A549 (cell line): ENCODE results near the gene HLA-C. TPM values are rescaled to one million over a fixed set of nuclear protein-coding genes. Genes with fewer than 3 reads are reported as not detected.

ENCODE experiments used
- ATAC-seq, 2 experiments: fragments of 200-7000 bp in 1 of 2; fragments of >200 bp in 1 of 2; cut with Nextera tagmentation in 1 of 2; cut with Tn5 transposase in 1 of 2; 3 replicates each; pipeline versions ENCODE4 v1.8.0 to v1.9.1; 2018 to 2020; ENCODE audit warnings: mild to moderate bottlenecking in 1 of 2, moderate library complexity in 1 of 2
- CTCF ChIA-PET: fragments of 300-600 bp; sonication (Branson Sonifier 250); formaldehyde crosslinking; extraction: SDS; loops from one replicate; lab custom pipeline; 2021; ENCODE audit warnings: antibody characterized with exemption, inconsistent platforms; lab: Yijun Ruan, JAX
- POLR2A ChIA-PET: fragments of 350-600 bp; formaldehyde crosslinking; extraction: SDS; loops from one replicate; lab custom pipeline; 2021; ENCODE audit warnings: antibody characterized with exemption, inconsistent platforms; lab: Yijun Ruan, JAX
- DNase-seq, 2 experiments: peaks; one replicate each; pipeline versions ENCODE4 v3.0.0 to v3.0.0-alpha.2; 2011 to 2016; ENCODE audit warnings: low read depth in 1 of 2, low spot score in 1 of 2
- FAIRE-seq: peaks from 2 replicates; lab custom pipeline; 2011; peaks lifted over from hg19 to GRCh38; lab: Jason Lieb, UNC
- H3K27ac ChIP-seq, 2 experiments: fragments of >200 bp; sonication (Bioruptor Twin); formaldehyde crosslinking; 3 replicates each; pipeline ENCODE4 v1.5.1; 2016 to 2017
- H3K4me1 ChIP-seq: fragments of >200 bp; sonication (Bioruptor Twin); formaldehyde crosslinking; 3 replicates; pipeline ENCODE4 v1.6.1; 2016
- H3K4me2 ChIP-seq: fragments of >200 bp; sonication (Bioruptor Twin); formaldehyde crosslinking; 3 replicates; pipeline ENCODE4 v1.6.1; 2016
- H3K4me3 ChIP-seq: fragments of >200 bp; sonication (Bioruptor Twin); formaldehyde crosslinking; 3 replicates; pipeline ENCODE4 v1.5.1; 2016
- H3K9me3 ChIP-seq: fragments of >200 bp; sonication (Bioruptor Twin); formaldehyde crosslinking; 3 replicates; pipeline ENCODE4 v1.6.1; 2016
- BHLHE40 ChIP-seq: IDR thresholded peaks from 2 replicates; pipeline ENCODE4 v1.6.1; 2012; ENCODE audit warnings: low read depth, low read length, inconsistent platforms
- EHMT2 ChIP-seq: fragments of 200-600 bp; sonication (generic); IDR thresholded peaks from 2 replicates; pipeline ENCODE4 v1.6.1; 2016; ENCODE audit warnings: antibody characterized with exemption, low read depth, mild to moderate bottlenecking, moderate library complexity
- FOSL2 ChIP-seq, 2 experiments: fragments of 450-650 bp in 1 of 2; fragments of >200 bp in 1 of 2; sonication (Bioruptor Twin) in 1 of 2; formaldehyde crosslinking; IDR thresholded peaks; 2 replicates each; pipeline versions ENCODE4 v1.5.0 to v1.6.1; 2016 to 2020; ENCODE audit warnings: mild to moderate bottlenecking in 1 of 2, moderate library complexity in 1 of 2
- FOXS1 ChIP-seq: fragments of 250-450 bp; sonication (Bioruptor Pico); IDR thresholded peaks from 2 replicates; pipeline ENCODE4 v1.5.0; 2020; ENCODE audit warnings: mild to moderate bottlenecking, moderate library complexity
- GATA3 ChIP-seq: IDR thresholded peaks from 2 replicates; pipeline ENCODE4 v1.6.1; 2012; ENCODE audit warnings: borderline replicate concordance
- HEYL ChIP-seq: fragments of 250-450 bp; sonication (Bioruptor Pico); IDR thresholded peaks from 2 replicates; pipeline ENCODE4 v1.8.0; 2021; ENCODE audit warnings: mild to moderate bottlenecking, moderate library complexity
- JUNB ChIP-seq: fragments of >200 bp; sonication (Bioruptor Twin); formaldehyde crosslinking; IDR thresholded peaks from 2 replicates; pipeline ENCODE4 v1.6.1; 2016
- KDM1A ChIP-seq: fragments of 200-600 bp; sonication (generic); IDR thresholded peaks from 2 replicates; pipeline ENCODE4 v1.6.1; 2016; ENCODE audit warnings: low read depth, mild to moderate bottlenecking
- KDM5A ChIP-seq: fragments of 200-600 bp; sonication (generic); IDR thresholded peaks from 2 replicates; pipeline ENCODE4 v1.6.1; 2016; ENCODE audit warnings: antibody characterized with exemption, mild to moderate bottlenecking
- NFE2L2 ChIP-seq: fragments of 150-350 bp; conservative IDR thresholded peaks from 2 replicates; pipeline ENCODE4 v1.6.1; 2014; ENCODE audit warnings: low read length
- PBX3 ChIP-seq: IDR thresholded peaks from 2 replicates; pipeline ENCODE4 v1.6.1; 2012
- RAD21 ChIP-seq, 2 experiments: fragments of >200 bp in 1 of 2; sonication (Bioruptor Twin) in 1 of 2; formaldehyde crosslinking in 1 of 2; IDR thresholded peaks in 1 of 2; conservative IDR thresholded peaks in 1 of 2; 2 replicates in 1 of 2; 3 replicates in 1 of 2; pipeline ENCODE4 v1.6.1; 2012 to 2018; ENCODE audit warnings: inconsistent platforms in 1 of 2
- RARB ChIP-seq: fragments of 250-450 bp; sonication (Bioruptor Pico); IDR thresholded peaks from 2 replicates; pipeline ENCODE4 v1.8.0; 2021; ENCODE audit warnings: mild to moderate bottlenecking, moderate library complexity
- TFCP2L1 ChIP-seq: fragments of 250-450 bp; sonication (Bioruptor Pico); IDR thresholded peaks from 2 replicates; pipeline ENCODE4 v1.5.0; 2021; ENCODE audit warnings: mild to moderate bottlenecking
- USF2 ChIP-seq: fragments of 450-650 bp; IDR thresholded peaks from 2 replicates; pipeline ENCODE4 v1.6.1; 2014; ENCODE audit warnings: antibody characterized with exemption
- ZNF302 ChIP-seq: fragments of 250-450 bp; sonication (Bioruptor Pico); IDR thresholded peaks from 2 replicates; pipeline ENCODE4 v1.9.0; 2021; ENCODE audit warnings: inconsistent platforms, mild to moderate bottlenecking, moderate library complexity
- WGBS: methylation state at CpG from one replicate; pipeline ENCODE4 v1.1.6; 2017; ENCODE audit errors: missing lambda C conversion rate; 5-methylcytosine and 5-hydroxymethylcytosine counted together
- polyA plus RNA-seq, 4 experiments: library from polyadenylated mRNA; depleted of rRNA in 3 of 4; stranded (reverse); fragments of >200 nt; fragmentation: RNase III in 1 of 4; extraction: RNeasy Plus Mini Kit Qiagen cat#74134 plus additional on column Dnase treatment in 1 of 4; gene quantifications; 2 replicates in 3 of 4; 3 replicates in 1 of 4; pipeline ENCODE4 v1.2.3, GENCODE V29; 2011 to 2017
- TF ChIP-seq, protein P1 (sequence below): fragments of 250-450 bp; sonication (Bioruptor Pico); IDR thresholded peaks from 2 replicates; pipeline ENCODE4 v1.5.0; 2020; ENCODE audit warnings: low read depth, mild to moderate bottlenecking, moderate library complexity

HLA-C gene
- polyA plus RNA-seq, 2 of the 4 experiments (the other 2 are of a cell fraction) = 22.6 to 40.9 TPM

- TF ChIP-seq, protein P1, sequence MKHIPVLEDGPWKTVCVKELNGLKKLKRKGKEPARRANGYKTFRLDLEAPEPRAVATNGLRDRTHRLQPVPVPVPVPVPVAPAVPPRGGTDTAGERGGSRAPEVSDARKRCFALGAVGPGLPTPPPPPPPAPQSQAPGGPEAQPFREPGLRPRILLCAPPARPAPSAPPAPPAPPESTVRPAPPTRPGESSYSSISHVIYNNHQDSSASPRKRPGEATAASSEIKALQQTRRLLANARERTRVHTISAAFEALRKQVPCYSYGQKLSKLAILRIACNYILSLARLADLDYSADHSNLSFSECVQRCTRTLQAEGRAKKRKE (CRISPR knock-in tag) = no peak
- TF ChIP-seq EHMT2 = no peak
- no peak for TF ChIP-seq USF2
- no peak for TF ChIP-seq RARB (CRISPR knock-in tag)
- TF ChIP-seq RAD21 (conservative IDR thresholded peaks at IDR 0.05 in 1 of 2, IDR thresholded peaks at IDR 0.05 in 1 of 2) = no peak
- TF ChIP-seq FOSL2 (IDR thresholded peaks at IDR 0.05) = no peak
- TF ChIP-seq FOSL2 (CRISPR knock-in tag; IDR thresholded peaks at IDR 0.05) = no peak
- TF ChIP-seq HEYL (CRISPR knock-in tag) = no peak
- TF ChIP-seq ZNF302 (CRISPR knock-in tag) = no peak
- no peaks in the 10 kb centered on the region for H3K9me3 ChIP-seq
- no peak overlapping the region for H3K27ac ChIP-seq
- 31% methylated on average over 4 of the region's 4 CpGs for WGBS
- no peak overlapping the region for H3K4me3 ChIP-seq
- ChIA-PET CTCF (no interaction called here), POLR2A (no interaction called here)
- H3K4me1 ChIP-seq = no peaks in the 10 kb centered on the region
- H3K4me2 ChIP-seq = no peak overlapping the region
- FAIRE-seq (no peak), ATAC-seq (no peak), DNase-seq (no peak)
These were observed 28.9 kb upstream of the HLA-C start for GRCh38 chr6:31300797-31301196.

GRCh38 chr6:31299947-31300346, 28.1 kb upstream of the HLA-C start:
- Histone ChIP-seq H3K27ac (no peak overlapping the region), H3K4me1 (no peaks in the 10 kb centered on the region), H3K9me3 (no peaks in the 10 kb centered on the region)
- FAIRE-seq (no peak), DNase-seq (no peak)
- TF ChIP-seq TFCP2L1 (CRISPR knock-in tag) = no peak
- TF ChIP-seq FOSL2 (IDR thresholded peaks at IDR 0.05) = no peak
- TF ChIP-seq FOSL2 (CRISPR knock-in tag; IDR thresholded peaks at IDR 0.05) = no peak
- no peak for TF ChIP-seq KDM5A
- no peak for TF ChIP-seq NFE2L2
- TF ChIP-seq FOXS1 (CRISPR knock-in tag) = no peak
- no peak for TF ChIP-seq GATA3
- no peak for TF ChIP-seq JUNB
- TF ChIP-seq BHLHE40 = no peak
- TF ChIP-seq KDM1A = no peak
- TF ChIP-seq, all 56 proteins: peak for 0
- no peak overlapping the region for H3K4me3 ChIP-seq
- POLR2A ChIA-PET = no interaction called here
- H3K4me2 ChIP-seq = no peak overlapping the region
- ATAC-seq = no peak
- WGBS = 1% methylated on average over 3 of the region's 3 CpGs
- CTCF ChIA-PET = no interaction called here

DNA sequence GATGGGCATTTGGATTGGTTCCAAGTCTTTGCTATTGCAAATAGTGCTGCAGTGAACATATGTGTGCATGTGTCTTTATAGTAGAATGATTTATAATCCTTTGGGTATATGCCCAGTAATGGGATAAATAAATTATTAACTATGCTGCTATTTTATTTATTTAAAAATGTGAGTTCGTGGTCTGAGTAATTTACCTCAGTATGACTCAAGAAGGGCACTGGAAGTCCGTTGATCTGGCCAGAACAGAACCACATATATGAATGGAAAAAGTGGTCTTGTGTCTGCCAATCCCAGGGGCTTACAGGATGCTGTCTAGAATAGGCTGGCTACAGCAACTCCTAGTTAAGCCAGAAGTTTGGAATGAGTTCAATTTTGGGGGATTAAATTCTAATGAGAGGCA, 27.6 kb upstream of the HLA-C start:
- ChIA-PET CTCF (no interaction called here), POLR2A (no interaction called here)
- no peak overlapping the region for H3K4me2 ChIP-seq
- no peak overlapping the region for H3K4me3 ChIP-seq
- WGBS = 0% methylated on average over 2 of the region's 2 CpGs
- no peak for ATAC-seq
- FAIRE-seq = no peak
- no peaks in the 10 kb centered on the region for H3K9me3 ChIP-seq
- no peaks in the 10 kb centered on the region for H3K4me1 ChIP-seq
- no peak for DNase-seq
- no peak overlapping the region for H3K27ac ChIP-seq
- TF ChIP-seq, protein P1 (CRISPR knock-in tag) = no peak
- TF ChIP-seq FOSL2 (IDR thresholded peaks at IDR 0.05) = no peak
- no peak for TF ChIP-seq FOSL2 (CRISPR knock-in tag; IDR thresholded peaks at IDR 0.05)
- TF ChIP-seq GATA3 = no peak
- no peak for TF ChIP-seq PBX3
- TF ChIP-seq, all 56 proteins: peak for 0
